ENCODE measurements around the gene CMTR1. TPM values are rescaled to one million over a fixed set of nuclear protein-coding genes. Genes with fewer than 3 reads are reported as not detected.

Gene CMTR1
- total RNA-seq, 1 experiment from 2014 or later, result 28.7 TPM

DNA sequence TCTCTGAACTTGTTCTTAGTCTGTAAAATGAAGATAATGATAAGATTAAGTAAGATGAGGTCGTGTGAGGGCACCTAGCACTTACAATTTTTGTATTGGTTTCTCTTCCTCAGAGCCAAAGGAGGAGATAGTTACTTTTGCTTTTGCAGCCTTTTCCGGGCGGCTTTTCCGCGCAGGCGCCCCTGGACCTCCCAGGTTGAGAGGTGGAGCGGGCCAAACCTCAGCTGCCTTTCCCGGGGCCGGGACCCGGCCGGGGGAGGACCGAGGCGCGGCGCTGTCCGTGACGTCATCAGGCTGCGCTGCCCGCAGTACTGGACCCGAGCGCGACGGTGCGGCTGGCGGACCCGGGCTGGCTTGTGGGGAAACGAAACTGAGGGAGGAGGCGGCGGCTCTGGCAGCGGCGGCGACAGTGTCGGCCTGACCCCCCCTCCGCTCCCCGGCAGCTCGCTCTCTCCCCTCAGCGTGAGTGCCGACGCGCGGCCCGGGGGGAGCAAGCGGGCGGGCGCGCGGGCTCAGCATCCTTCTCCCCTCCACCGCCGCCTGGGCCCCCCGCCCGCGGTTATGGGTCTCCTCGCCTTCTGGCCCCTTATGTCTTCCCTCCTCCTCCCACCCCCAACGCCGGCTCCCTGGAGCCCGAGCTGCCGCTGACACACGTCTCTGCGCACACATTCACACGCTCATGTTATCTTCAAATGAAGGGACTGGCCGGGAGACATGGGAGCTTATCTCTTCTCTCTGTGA, at the start of gene CMTR1 (continued):
- TF ChIP-seq, protein P1, sequence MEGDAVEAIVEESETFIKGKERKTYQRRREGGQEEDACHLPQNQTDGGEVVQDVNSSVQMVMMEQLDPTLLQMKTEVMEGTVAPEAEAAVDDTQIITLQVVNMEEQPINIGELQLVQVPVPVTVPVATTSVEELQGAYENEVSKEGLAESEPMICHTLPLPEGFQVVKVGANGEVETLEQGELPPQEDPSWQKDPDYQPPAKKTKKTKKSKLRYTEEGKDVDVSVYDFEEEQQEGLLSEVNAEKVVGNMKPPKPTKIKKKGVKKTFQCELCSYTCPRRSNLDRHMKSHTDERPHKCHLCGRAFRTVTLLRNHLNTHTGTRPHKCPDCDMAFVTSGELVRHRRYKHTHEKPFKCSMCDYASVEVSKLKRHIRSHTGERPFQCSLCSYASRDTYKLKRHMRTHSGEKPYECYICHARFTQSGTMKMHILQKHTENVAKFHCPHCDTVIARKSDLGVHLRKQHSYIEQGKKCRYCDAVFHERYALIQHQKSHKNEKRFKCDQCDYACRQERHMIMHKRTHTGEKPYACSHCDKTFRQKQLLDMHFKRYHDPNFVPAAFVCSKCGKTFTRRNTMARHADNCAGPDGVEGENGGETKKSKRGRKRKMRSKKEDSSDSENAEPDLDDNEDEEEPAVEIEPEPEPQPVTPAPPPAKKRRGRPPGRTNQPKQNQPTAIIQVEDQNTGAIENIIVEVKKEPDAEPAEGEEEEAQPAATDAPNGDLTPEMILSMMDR (IDR thresholded peaks at IDR 0.05 in 2 of 3, conservative IDR thresholded peaks at IDR 0.05 in 1 of 3; ENCODE audit: borderline replicate concordance in 1 of 3, insufficient read depth in 1 of 3, low read depth in 2 of 3, low read length in 2 of 3), result no peak
- TF ChIP-seq CBX3 (IDR thresholded peaks at IDR 0.05; ENCODE audit: low read depth) (peak; percentile 83; the same call in 1 of the 2 replicates), FOSL1 (IDR thresholded peaks at IDR 0.05; ENCODE audit: low read depth) (no peak)

DNA sequence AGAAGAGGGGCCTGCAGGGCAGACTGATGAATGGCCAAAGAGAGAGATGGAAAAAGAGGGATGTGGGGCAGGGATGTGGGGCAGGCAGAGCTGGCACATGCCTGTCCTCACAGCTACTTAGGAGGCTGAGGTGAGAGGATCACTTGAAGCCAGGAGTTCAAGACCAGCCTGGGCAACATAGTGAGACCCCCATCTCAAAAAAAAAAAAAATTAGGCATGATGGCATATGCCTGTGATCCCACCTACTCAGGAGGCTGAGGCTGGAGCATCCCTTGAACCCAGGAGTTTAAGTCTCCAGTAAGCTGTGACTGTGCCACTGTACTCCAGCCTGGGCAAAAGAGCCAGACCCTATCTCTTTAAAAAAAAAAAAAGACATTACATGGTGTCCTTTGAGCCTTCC, 44.4 kb upstream of the CMTR1 start:
- Histone ChIP-seq H3K4me3 (replicated peaks in 1 of 2; ENCODE audit: low read depth in 1 of 2, low read length in 2 of 2) (no peak overlapping the region), H3K79me2 (ENCODE audit: insufficient read depth, low read length) (no peaks in the 10 kb centered on the region), H3K27me3 (ENCODE audit: insufficient read depth, low read length) (no peaks in the 10 kb centered on the region), H3K9ac (ENCODE audit: low read length) (no peak overlapping the region), H4K20me1 (ENCODE audit: insufficient read depth) (0 out of 2 replicates have a peak, but pooled peaks cover 4% of the 10 kb centered on the region), H3K4me2 (ENCODE audit: low read length) (no peak overlapping the region), H2AFZ (ENCODE audit: low read depth, low read length, poor library complexity, severe bottlenecking) (no peak overlapping the region), H3K27ac (ENCODE audit: low read depth, low read length) (no peak overlapping the region), H3K9me3 (ENCODE audit: control insufficient read depth in 1 of 2, insufficient read depth in 1 of 2, low read depth in 1 of 2, low read length in 2 of 2) (no peaks in the 10 kb centered on the region), H3K4me1 (ENCODE audit: control insufficient read depth in 1 of 2, insufficient read depth in 2 of 2, low read length in 2 of 2) (no peaks in the 10 kb centered on the region), H3K9me2 (ENCODE audit: insufficient read depth) (no peaks in the 10 kb centered on the region), H3K36me3 (ENCODE audit: control insufficient read depth in 1 of 2, insufficient read depth in 2 of 2, low read length in 2 of 2) (peaks cover 16% of the 10 kb centered on the region in 2 experiments; a peak in 3 of 4 replicates)
- intact Hi-C loops (cut with micrococcal nuclease), result no loop called here
- DNase-seq (ENCODE audit: low read depth, low spot score) (no peak), ATAC-seq (no peak)
- RAD21 ChIA-PET (ENCODE audit: low non-redundant PET in 1 of 2, low total read pairs in 2 of 2, uncharacterized antibody in 2 of 2, unreplicated experiment in 2 of 2), result no interaction called here
- TF ChIP-seq, protein P2, sequence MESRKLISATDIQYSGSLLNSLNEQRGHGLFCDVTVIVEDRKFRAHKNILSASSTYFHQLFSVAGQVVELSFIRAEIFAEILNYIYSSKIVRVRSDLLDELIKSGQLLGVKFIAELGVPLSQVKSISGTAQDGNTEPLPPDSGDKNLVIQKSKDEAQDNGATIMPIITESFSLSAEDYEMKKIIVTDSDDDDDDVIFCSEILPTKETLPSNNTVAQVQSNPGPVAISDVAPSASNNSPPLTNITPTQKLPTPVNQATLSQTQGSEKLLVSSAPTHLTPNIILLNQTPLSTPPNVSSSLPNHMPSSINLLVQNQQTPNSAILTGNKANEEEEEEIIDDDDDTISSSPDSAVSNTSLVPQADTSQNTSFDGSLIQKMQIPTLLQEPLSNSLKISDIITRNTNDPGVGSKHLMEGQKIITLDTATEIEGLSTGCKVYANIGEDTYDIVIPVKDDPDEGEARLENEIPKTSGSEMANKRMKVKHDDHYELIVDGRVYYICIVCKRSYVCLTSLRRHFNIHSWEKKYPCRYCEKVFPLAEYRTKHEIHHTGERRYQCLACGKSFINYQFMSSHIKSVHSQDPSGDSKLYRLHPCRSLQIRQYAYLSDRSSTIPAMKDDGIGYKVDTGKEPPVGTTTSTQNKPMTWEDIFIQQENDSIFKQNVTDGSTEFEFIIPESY (IDR thresholded peaks at IDR 0.05; ENCODE audit: extremely low read depth, insufficient replicate concordance, low read length), result no peak
- TF ChIP-seq EGR1 (IDR thresholded peaks at IDR 0.05; ENCODE audit: low read depth) (no peak), SP1 (IDR thresholded peaks at IDR 0.05; ENCODE audit: low read depth) (no peak), CEBPB (IDR thresholded peaks at IDR 0.05; ENCODE audit: low read depth) (no peak), RAD21 (IDR thresholded peaks at IDR 0.05; ENCODE audit: low read depth) (no peak), ZNF274 (IDR thresholded peaks at IDR 0.05; ENCODE audit: low read depth, low read length) (no peak)
- CTCF ChIA-PET, result no interaction called here
- POLR2A ChIA-PET, result no interaction called here
- BruUV-seq (replicated peaks), result no TSS peak

Measured in HCT116 (cell line).